OCI-LY7 (cell line): ENCODE results near the gene PHF23. TPM values are rescaled to one million over a fixed set of nuclear protein-coding genes. Genes with fewer than 3 reads are reported as not detected.

Source experiments
- BruUV-seq: library from RNA; stranded (reverse); fragments of 400-500 nt; replicated peaks from 2 replicates; lab custom pipeline; 2021; lab: Mats Ljungman, UMichigan
- CTCF ChIA-PET: fragments of 300-600 bp; sonication (Branson Sonifier 250); formaldehyde crosslinking; loops from one replicate; lab custom pipeline; 2022; ENCODE audit warnings: antibody characterized with exemption; ENCODE audit not compliant: unreplicated experiment; lab: Charles Lee
- POLR2A ChIA-PET: fragments of 300-600 bp; sonication (Branson Sonifier 250); formaldehyde crosslinking; loops from one replicate; lab custom pipeline; 2022; ENCODE audit warnings: antibody characterized with exemption; lab: Charles Lee
- DNase-seq: peaks from one replicate; pipeline ENCODE4 v3.0.0-alpha.2; 2015; ENCODE audit warnings: low spot score
- H2AFZ ChIP-seq: fragments of 200-600 bp; sonication (generic), shearing (Covaris generic); 2 replicates; pipeline ENCODE4 v1.6.1; 2014; ENCODE audit warnings: mild to moderate bottlenecking, antibody characterized with exemption, low read length, moderate library complexity
- H3K27ac ChIP-seq: fragments of 200-600 bp; sonication (generic); 2 replicates; pipeline ENCODE4 v1.5.1; 2014; ENCODE audit warnings: mixed run types, low read depth, mild to moderate bottlenecking, moderate library complexity, low read length, inconsistent platforms; ENCODE audit not compliant: poor library complexity, severe bottlenecking
- H3K36me3 ChIP-seq: fragments of 200-600 bp; sonication (generic); 2 replicates; pipeline ENCODE4 v1.6.1; 2014; ENCODE audit warnings: mild to moderate bottlenecking, antibody characterized with exemption, low read length, moderate library complexity, mixed read lengths; ENCODE audit not compliant: insufficient read depth
- H3K4me1 ChIP-seq: fragments of 200-600 bp; sonication (generic); 2 replicates; pipeline ENCODE4 v1.5.1; 2014; ENCODE audit warnings: mild to moderate bottlenecking, low read length; ENCODE audit not compliant: insufficient read depth, poor library complexity, severe bottlenecking
- H3K4me2 ChIP-seq: fragments of 200-600 bp; sonication (generic); 2 replicates; pipeline ENCODE4 v1.6.1; 2014; ENCODE audit warnings: mild to moderate bottlenecking, low read length
- H3K4me3 ChIP-seq: fragments of 200-600 bp; sonication (generic); 2 replicates; pipeline ENCODE4 v1.5.1; 2014; ENCODE audit warnings: mild to moderate bottlenecking, low read depth, low read length; ENCODE audit not compliant: poor library complexity, severe bottlenecking
- H3K79me2 ChIP-seq: fragments of 200-600 bp; sonication (generic); 2 replicates; pipeline ENCODE4 v1.6.1; 2016; ENCODE audit warnings: low read depth, mild to moderate bottlenecking, low read length, moderate library complexity, mixed read lengths; ENCODE audit not compliant: insufficient read depth
- H3K9me2 ChIP-seq: fragments of 200-600 bp; sonication (generic); 2 replicates; pipeline ENCODE4 v1.6.1; 2016; ENCODE audit warnings: mild to moderate bottlenecking, low read length, mixed read lengths; ENCODE audit not compliant: insufficient read depth
- H3K9me3 ChIP-seq: fragments of 200-600 bp; sonication (generic); 2 replicates; pipeline ENCODE4 v1.6.1; 2014; ENCODE audit warnings: mild to moderate bottlenecking, mixed run types, low read length, mixed read lengths
- H4K20me1 ChIP-seq: fragments of 200-600 bp; sonication (generic); 2 replicates; pipeline ENCODE4 v1.6.1; 2014; ENCODE audit warnings: mild to moderate bottlenecking, antibody characterized with exemption, low read length, moderate library complexity, mixed read lengths; ENCODE audit not compliant: insufficient read depth
- CTCF ChIP-seq: fragments of 200-600 bp; sonication (generic); conservative IDR thresholded peaks from 2 replicates; pipeline ENCODE4 v1.5.1; 2014; ENCODE audit warnings: mild to moderate bottlenecking, antibody characterized with exemption, low read length, moderate library complexity, mixed read lengths
- EZH2phosphoT487 ChIP-seq: fragments of 200-600 bp; sonication (generic); IDR thresholded peaks from 2 replicates; pipeline ENCODE4 v1.6.1; 2018; ENCODE audit warnings: low read depth, borderline replicate concordance, mild to moderate bottlenecking, mixed run types, antibody characterized with exemption, low read length, moderate library complexity, mixed read lengths
- intact Hi-C: fragments of 100-400 bp; cut with micrococcal nuclease; formaldehyde crosslinking; loops from one replicate; pipeline ENCODE4 v1.10.0; 2022; ENCODE audit not compliant: unreplicated experiment
- total RNA-seq, 2 experiments: library from RNA; depleted of rRNA in 1 of 2; stranded (reverse); fragments of >200 nt in 1 of 2; shearing (Covaris generic) in 1 of 2; gene quantifications; 2 replicates each; pipeline ENCODE4 v1.2.3, GENCODE V29; 2014 to 2022

Gene PHF23
- total RNA-seq, 2 experiments from 2014 or later: 43.3 to 47.7 TPM

DNA sequence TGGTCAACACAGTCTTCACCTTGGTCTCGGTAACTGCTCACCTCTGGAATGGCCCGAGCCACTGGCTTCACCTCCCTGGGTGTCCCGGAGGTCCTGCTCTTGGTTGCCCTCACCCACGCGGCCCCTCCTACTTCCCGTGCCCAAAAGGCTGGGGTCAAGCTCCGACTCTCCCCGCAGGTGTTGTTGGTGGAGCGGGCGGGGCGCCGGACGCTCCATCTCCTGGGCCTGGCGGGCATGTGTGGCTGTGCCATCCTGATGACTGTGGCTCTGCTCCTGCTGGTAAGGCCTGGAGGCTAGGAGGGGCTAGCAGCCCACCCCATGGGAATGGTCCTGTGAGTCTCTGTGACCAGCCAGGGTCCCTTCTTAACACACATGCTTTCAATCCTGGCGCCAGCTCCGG, 45.7 kb upstream of the PHF23 start:
- Histone ChIP-seq H3K79me2 (no peaks in the 10 kb centered on the region), H2AFZ (no peak overlapping the region), H3K4me2 (no peak overlapping the region), H3K4me3 (no peak overlapping the region), H3K27ac (no peak overlapping the region), H4K20me1 (no peaks in the 10 kb centered on the region), H3K36me3 (no peaks in the 10 kb centered on the region), H3K9me2 (no peaks in the 10 kb centered on the region), H3K4me1 (peaks cover 39% of the 10 kb centered on the region), H3K9me3 (no peaks in the 10 kb centered on the region)
- TF ChIP-seq EZH2phosphoT487 (no peak), CTCF (no peak)
- ChIA-PET POLR2A (no interaction called here), CTCF (no interaction called here)
- no peak for DNase-seq
- no TSS peak for BruUV-seq
- intact Hi-C loops: no loop called here

GRCh38 chr17:7283471-7284216, 44.4 kb upstream of the PHF23 start:
- Histone ChIP-seq H3K4me3 (no peak overlapping the region), H3K79me2 (no peaks in the 10 kb centered on the region), H3K9me2 (no peaks in the 10 kb centered on the region), H4K20me1 (no peaks in the 10 kb centered on the region), H2AFZ (no peak overlapping the region), H3K36me3 (no peaks in the 10 kb centered on the region), H3K4me1 (peaks cover 41% of the 10 kb centered on the region), H3K4me2 (no peak overlapping the region), H3K9me3 (no peaks in the 10 kb centered on the region), H3K27ac (no peak overlapping the region)
- intact Hi-C loops: no loop called here
- POLR2A ChIA-PET: no interaction called here
- no peak for DNase-seq
- TF ChIP-seq EZH2phosphoT487 (no peak), CTCF (no peak)
- BruUV-seq: no TSS peak
- CTCF ChIA-PET: no interaction called here

GRCh38 chr17:7282752-7283321, 43.6 kb upstream of the PHF23 start:
- H3K9me3 ChIP-seq: no peaks in the 10 kb centered on the region
- H3K79me2 ChIP-seq: no peaks in the 10 kb centered on the region
- BruUV-seq: no TSS peak
- no peaks in the 10 kb centered on the region for H4K20me1 ChIP-seq
- CTCF ChIA-PET: interaction anchor here (0.5 to 0.6 kb wide), 2 partner anchors 250 to 939 kb away, joined by 3 read pairs; no protein-coding TSS in a partner anchor
- H3K4me1 ChIP-seq: peaks cover 41% of the 10 kb centered on the region
- H2AFZ ChIP-seq: peak overlapping the region; percentile 13; the same call in 1 of the 2 replicates
- no peak for DNase-seq
- no peaks in the 10 kb centered on the region for H3K9me2 ChIP-seq
- intact Hi-C loops: no loop called here
- POLR2A ChIA-PET: no interaction called here
- no peak overlapping the region; the same call in 1 of the 2 replicates for H3K4me2 ChIP-seq
- no peak overlapping the region for H3K4me3 ChIP-seq
- no peak overlapping the region for H3K27ac ChIP-seq
- TF ChIP-seq CTCF: peak; percentile 32; the same call in 1 of the 2 replicates
- no peak for TF ChIP-seq EZH2phosphoT487
- H3K36me3 ChIP-seq: no peaks in the 10 kb centered on the region
